WTC11 (cell line): ENCODE data around the gene OLFM1.

Source experiments
- TEAD4 ChIP-seq: sonication (generic); formaldehyde crosslinking; IDR thresholded peaks from 2 replicates; pipeline ENCODE4 v1.8.0; 2022; ENCODE audit warnings: mild to moderate bottlenecking, missing genetic modification reagents
- TF ChIP-seq, protein P1 (sequence below): fragments of 200-600 bp; IDR thresholded peaks from 2 replicates; pipeline ENCODE4 v1.8.0; 2022; ENCODE audit warnings: antibody characterized with exemption
- TF ChIP-seq, protein P2 (sequence below): fragments of 250-450 bp; sonication (Bioruptor Pico); IDR thresholded peaks from 2 replicates; pipeline ENCODE4 v1.8.0; 2021; ENCODE audit warnings: mild to moderate bottlenecking
- TF ChIP-seq, protein P3 (sequence below): sonication (generic); formaldehyde crosslinking; conservative IDR thresholded peaks from 2 replicates; pipeline ENCODE4 v1.8.1; 2022; ENCODE audit warnings: mild to moderate bottlenecking, missing genetic modification reagents

DNA sequence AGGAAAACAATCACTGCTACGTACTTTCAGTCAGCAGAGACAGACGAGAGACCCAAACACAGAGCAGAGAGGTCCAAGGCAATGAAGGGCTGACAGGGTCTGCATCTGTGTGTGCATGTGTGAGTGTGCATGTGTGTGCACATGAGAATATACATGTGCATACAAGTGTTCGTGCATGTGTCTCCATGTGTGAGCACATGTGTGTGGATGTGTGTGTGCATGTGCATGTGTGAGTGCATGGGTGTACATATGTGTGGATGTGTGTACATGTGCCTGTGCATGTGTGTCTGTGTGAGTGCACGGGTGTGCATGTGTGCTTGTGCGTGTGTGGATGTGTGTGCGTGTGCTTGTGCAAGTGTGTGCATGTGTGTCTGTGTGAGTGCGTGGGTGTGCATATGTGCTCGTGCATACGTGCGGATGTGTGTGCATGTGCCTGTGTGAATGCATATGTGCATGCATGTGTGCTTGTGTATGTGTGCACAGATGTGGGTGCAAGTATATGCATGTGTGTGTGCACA, 82.3 kb downstream of the OLFM1 start:
- TF ChIP-seq, protein P1, sequence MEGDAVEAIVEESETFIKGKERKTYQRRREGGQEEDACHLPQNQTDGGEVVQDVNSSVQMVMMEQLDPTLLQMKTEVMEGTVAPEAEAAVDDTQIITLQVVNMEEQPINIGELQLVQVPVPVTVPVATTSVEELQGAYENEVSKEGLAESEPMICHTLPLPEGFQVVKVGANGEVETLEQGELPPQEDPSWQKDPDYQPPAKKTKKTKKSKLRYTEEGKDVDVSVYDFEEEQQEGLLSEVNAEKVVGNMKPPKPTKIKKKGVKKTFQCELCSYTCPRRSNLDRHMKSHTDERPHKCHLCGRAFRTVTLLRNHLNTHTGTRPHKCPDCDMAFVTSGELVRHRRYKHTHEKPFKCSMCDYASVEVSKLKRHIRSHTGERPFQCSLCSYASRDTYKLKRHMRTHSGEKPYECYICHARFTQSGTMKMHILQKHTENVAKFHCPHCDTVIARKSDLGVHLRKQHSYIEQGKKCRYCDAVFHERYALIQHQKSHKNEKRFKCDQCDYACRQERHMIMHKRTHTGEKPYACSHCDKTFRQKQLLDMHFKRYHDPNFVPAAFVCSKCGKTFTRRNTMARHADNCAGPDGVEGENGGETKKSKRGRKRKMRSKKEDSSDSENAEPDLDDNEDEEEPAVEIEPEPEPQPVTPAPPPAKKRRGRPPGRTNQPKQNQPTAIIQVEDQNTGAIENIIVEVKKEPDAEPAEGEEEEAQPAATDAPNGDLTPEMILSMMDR = no peak
- TF ChIP-seq, protein P2, sequence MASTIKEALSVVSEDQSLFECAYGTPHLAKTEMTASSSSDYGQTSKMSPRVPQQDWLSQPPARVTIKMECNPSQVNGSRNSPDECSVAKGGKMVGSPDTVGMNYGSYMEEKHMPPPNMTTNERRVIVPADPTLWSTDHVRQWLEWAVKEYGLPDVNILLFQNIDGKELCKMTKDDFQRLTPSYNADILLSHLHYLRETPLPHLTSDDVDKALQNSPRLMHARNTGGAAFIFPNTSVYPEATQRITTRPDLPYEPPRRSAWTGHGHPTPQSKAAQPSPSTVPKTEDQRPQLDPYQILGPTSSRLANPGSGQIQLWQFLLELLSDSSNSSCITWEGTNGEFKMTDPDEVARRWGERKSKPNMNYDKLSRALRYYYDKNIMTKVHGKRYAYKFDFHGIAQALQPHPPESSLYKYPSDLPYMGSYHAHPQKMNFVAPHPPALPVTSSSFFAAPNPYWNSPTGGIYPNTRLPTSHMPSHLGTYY (CRISPR knock-in tag) = no peak
- TF ChIP-seq, protein P3, sequence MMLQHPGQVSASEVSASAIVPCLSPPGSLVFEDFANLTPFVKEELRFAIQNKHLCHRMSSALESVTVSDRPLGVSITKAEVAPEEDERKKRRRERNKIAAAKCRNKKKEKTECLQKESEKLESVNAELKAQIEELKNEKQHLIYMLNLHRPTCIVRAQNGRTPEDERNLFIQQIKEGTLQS (CRISPR knock-in tag) = no peak
- TF ChIP-seq TEAD4 (CRISPR knock-in tag) = no peak
